HG02840 (cell line): ENCODE data around the gene PSME2.

ENCODE experiments used
- ATAC-seq: cut with Tn5 transposase; IDR thresholded peaks from one replicate; pipeline ENCODE4 v1.9.1; 2021; ENCODE audit warnings: mild to moderate bottlenecking, moderate library complexity, moderate number of reproducible peaks; ENCODE audit not compliant: unreplicated experiment, low FRiP score

The PSME2 gene

GRCh38 chr14:24179961-24180796 is 33.8 kb upstream of the PSME2 start:
- no peak for ATAC-seq

DNA sequence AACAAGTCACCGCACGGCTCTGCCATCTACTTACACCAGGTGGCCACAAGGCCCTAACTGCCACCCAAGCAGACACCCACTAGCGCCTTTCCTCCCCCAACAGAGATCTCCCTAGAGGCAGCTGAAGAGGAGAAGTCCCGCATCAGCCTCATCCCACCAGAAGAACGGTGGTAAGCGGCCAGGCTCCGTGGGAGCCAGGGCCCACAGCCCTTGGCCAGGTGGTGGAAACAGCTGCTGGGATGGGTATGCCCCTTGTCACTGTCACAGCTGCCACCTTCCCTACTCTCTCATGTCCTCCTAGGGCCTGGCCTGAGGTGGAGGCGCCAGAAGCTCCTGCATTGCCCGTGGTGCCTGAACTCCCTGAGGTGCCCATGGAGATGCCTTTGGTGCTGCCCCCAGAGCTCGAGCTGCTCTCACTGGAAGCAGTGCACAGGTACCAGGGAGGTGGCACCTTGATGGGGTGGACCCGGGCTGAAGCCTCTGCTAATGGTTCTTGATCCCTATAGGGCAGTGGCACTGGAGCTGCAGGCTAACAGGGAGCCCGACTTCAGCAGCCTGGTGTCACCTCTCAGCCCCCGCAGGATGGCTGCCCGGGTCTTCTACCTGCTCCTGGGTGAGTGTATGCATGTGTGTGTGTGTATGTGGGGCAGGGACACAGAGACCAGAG is 33.0 kb upstream of the PSME2 start:
- ATAC-seq: no peak

GRCh38 chr14:24178399-24179178 is 32.2 kb upstream of the PSME2 start:
- no peak for ATAC-seq

- ATAC-seq: no peak
These were observed 31.5 kb upstream of the PSME2 start for GRCh38 chr14:24177891-24178290.

DNA sequence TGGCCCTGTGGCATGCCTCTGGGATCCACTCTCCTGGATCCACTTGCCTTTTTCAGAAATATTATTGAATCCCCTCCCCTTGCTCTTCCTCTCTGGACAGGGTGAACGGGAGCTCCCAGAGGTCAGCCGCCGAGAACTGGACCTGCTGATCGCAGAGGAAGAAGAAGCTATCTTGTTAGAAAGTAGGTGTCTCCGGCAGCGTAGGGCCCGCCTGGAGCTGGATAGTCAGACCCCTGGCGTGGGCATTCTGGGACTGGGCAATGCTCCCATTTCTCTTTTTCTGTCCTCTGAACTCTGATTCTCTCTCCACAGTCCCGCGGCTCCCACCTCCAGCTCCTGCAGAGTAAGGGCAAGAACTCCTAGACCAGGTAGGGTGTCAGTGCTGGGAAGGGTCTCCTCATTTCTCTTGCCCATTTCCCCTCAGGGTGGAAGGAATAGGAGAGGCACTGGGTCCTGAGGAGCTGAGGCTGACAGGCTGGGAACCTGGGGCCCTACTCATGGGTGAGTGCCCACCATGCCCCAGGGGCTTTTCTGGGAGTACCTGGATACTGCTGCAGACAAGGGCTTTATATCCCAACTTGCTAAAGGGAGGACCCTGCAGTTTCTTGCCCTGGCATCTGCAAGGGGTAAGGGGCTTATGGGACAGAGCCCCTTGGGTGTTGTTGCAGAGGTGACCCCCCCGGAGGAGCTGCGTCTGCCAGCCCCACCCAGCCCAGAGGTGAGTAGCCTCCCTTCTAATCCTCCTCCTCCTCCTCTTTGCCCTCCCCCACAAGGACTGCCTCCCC is 30.8 kb upstream of the PSME2 start:
- no peak for ATAC-seq

GRCh38 chr14:24176599-24176998 is 30.2 kb upstream of the PSME2 start:
- no peak for ATAC-seq

- ATAC-seq: no peak
These were observed 26.5 kb upstream of the PSME2 start for GRCh38 chr14:24172871-24173281.

DNA sequence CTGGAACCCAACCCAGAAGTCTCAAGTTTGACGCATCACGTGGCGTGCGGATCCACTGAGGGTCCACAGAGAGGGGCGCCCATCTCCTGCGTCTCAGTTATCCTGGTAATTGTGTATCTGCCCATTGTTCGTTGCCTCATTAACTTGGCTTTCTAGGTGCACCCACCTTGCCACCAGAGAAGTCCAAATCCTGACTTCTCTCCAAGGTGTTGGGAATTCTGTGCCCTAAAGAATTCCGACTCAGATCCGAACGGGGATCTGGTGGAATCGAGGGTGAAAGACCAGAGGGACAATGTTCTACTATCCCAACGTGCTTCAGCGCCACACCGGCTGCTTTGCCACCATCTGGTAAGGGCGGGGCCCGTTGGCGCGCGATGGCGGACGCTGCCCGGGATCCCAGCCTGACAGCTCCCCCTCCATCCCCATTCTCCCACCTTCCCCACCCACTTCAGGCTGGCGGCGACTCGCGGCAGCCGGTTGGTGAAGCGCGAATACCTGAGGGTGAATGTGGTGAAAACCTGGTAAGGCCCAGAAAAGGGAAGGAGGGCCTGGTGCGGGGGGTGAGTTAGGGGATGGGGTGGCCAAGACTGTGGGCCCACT is 26.0 kb upstream of the PSME2 start:
- ATAC-seq: no peak

GRCh38 chr14:24171422-24172260 is 25.2 kb upstream of the PSME2 start, which contains the start of gene REC8:
Gene REC8, plus strand, starts transcription at chr14:24172080. Its CDS starts 473 bp downstream, at chr14:24172553.
- ATAC-seq: peak; percentile 69

DNA sequence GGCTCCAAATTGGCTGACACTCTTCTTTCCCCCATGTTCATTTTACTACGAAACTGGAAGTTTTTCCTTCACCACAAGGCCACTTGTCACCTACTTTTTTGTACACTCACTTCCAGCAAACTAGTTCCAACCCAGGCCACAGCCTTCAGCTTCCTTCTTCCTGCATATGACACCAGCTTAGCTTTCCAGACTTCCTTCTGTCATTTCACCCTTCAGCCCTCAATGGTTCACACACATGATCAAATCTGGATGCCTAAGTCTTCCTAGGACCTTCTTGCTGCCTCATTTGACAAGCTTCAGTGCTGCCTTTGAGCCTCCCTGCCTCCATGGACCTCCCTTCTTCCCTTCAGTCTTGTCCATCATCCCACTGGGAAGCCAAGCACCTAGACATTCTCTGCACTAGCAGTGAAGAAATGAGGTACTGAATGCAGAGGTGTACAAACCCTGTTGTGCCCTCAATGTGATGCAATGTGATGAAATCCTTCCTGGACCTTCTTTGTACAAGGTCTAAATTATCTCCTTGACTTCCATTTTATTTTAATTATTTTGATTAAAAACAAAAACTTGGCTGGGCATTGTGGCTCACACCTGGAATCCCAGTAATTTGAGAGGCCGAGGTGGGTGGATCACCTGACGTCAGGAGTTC is 21.2 kb upstream of the PSME2 start:
- no peak for ATAC-seq

- no peak for ATAC-seq
These were observed 19.4 kb upstream of the PSME2 start for GRCh38 chr14:24165785-24166184.

- no peak for ATAC-seq
These were observed 18.1 kb upstream of the PSME2 start for GRCh38 chr14:24164518-24164991.

DNA sequence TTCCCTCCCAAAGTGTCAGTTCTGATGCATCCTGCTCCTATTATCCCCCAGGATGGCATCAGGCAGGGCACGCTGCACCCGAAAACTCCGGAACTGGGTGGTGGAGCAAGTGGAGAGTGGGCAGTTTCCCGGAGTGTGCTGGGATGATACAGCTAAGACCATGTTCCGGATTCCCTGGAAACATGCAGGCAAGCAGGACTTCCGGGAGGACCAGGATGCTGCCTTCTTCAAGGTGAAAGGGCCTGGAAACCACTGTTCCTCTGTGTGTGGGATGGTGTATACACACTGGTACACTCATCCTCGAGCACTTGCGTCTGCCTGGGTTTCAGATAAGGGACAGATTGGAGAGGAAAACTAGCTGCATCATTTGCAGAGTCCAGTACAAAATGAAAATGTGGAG is 15.7 kb upstream of the PSME2 start:
- no peak for ATAC-seq

DNA sequence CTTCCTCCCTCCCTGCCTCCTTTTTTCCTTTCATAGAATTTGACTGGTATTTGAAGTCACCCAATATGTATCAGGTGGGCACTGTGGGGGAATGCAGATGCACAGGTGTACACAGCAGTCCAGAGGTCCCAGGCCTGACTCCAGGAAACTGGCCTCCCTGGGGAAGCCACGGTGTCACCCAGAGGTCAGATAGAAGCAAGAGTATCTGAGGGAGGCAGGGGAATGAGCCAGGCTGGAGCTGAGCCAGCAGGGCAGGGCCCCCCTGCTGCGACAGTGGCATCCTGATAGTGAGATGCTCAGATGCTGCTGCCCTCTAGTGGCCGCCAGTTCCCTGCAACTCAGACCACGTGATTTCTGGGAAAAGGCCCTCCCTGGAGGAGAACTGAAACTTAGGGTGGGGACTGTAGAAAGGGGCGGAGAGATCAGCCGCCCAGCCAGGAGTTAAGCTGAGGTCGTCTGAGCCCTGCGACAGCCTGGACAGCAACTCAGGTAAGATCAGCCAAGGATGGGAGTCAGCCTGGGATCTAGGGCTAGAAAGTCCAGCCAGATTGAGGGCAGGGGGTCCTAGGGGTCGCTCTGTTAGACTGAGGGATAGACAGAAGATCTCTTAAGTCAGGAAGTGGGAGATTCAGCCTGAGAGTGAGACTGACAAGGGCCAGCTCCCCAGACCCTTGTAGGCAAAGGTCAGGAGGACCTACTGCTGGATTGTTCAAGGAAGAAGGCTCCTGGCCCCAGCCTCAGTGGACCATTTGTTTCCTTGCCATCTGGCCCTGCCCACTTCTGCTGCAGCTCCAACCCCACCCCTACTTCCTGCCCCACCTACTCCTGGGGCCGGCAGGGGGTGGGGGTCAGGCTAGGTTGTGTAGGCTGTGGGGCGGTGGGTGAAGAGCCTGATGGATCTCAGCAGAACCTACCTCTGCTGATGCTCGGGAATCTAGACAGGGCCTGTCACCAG is 14.7 kb upstream of the PSME2 start, which contains the start of gene IRF9:
IRF9 (plus strand) TSS at position 416 of the 955 bp plus-strand sequence. CDS start 880 bp downstream, outside the sequence.
- peak; percentile 76 for ATAC-seq

DNA sequence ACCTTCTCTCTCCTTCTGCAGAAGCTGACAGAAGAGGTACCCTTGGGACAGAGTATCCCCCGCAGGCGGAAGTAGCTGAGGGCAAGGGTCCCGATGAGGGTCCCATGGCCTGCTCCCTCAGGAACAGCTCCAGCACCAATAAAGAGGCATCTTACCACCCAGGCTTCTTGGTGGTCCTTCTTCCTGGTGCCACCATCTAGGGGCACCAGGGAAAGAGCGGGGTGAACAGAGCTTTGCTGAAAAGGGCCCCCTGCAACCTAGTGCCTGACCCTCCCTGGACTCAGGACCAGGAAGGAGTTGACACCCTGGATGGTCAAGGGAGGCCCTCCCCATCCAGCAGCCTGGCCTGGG is 14.1 kb upstream of the PSME2 start:
- ATAC-seq: peak; percentile 23

DNA sequence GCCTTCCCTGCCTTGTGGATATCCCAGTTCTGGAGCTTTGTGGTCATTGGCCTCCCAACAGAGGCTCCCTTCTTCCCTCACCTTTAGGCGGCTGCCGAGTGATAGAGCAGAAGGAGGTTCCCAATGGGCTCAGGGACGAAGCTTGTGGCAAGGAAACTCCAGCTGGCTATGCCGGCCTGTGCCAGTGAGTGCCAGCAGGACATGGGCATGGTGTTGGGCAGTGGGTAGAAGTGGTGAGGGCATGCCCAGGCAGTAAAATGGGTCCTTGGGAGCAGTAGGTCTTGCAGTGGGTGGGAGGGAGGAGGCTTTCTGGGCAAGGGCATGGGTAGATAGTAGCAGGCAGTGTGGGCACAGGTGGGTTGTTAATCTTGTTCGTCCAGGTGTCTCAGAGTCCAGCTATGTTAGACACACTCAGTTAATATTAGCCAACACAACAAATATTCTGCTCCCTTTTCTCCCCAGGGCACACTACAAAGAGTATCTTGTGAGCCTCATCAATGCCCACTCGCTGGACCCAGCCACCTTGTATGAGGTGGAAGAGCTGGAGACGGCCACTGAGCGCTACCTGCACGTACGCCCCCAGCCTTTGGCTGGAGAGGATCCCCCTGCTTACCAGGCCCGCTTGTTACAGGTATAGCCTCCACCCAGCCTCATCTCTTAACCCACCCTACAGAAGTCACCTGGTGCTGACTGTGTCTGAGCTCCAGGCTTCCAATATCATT is 13.5 kb upstream of the PSME2 start:
- ATAC-seq: no peak

- ATAC-seq: no peak
These were observed 10.9 kb upstream of the PSME2 start for GRCh38 chr14:24157331-24157730.
